A549 (cell line): ENCODE measurements around the gene CAPN13.

ENCODE experiments used
- CHD2 ChIP-seq: fragments of 150-350 bp; IDR thresholded peaks from 2 replicates; pipeline ENCODE4 v1.6.1; 2014; ENCODE audit warnings: low read length; ENCODE audit not compliant: partially characterized antibody
- EHMT2 ChIP-seq: fragments of 200-600 bp; sonication (generic); IDR thresholded peaks from 2 replicates; pipeline ENCODE4 v1.6.1; 2016; ENCODE audit warnings: antibody characterized with exemption, low read depth, mild to moderate bottlenecking, moderate library complexity
- KDM5A ChIP-seq: fragments of 200-600 bp; sonication (generic); IDR thresholded peaks from 2 replicates; pipeline ENCODE4 v1.6.1; 2016; ENCODE audit warnings: antibody characterized with exemption, mild to moderate bottlenecking
- MYC ChIP-seq: IDR thresholded peaks from 2 replicates; pipeline ENCODE4 v1.6.1; 2012; ENCODE audit warnings: mild to moderate bottlenecking, inconsistent platforms, low read length, improper control_type of control experiment, borderline replicate concordance
- POLR2A ChIP-seq: IDR thresholded peaks from 2 replicates; pipeline ENCODE4 v1.6.1; 2012; ENCODE audit warnings: mild to moderate bottlenecking, low read length
- POLR2AphosphoS2 ChIP-seq: conservative IDR thresholded peaks from 2 replicates; pipeline ENCODE4 v1.6.1; 2012; ENCODE audit warnings: low read length, improper control_type of control experiment, inconsistent platforms
- SMC3 ChIP-seq: fragments of >200 bp; sonication (Bioruptor Twin); formaldehyde crosslinking; IDR thresholded peaks from 3 replicates; pipeline ENCODE4 v1.6.1; 2018; ENCODE audit warnings: inconsistent platforms
- TP53 ChIP-seq: fragments of 250-450 bp; sonication (Bioruptor Pico); IDR thresholded peaks from 2 replicates; pipeline ENCODE4 v1.5.0; 2021; ENCODE audit warnings: mild to moderate bottlenecking, moderate library complexity
- TF ChIP-seq, protein P1 (sequence below): IDR thresholded peaks from 2 replicates; pipeline ENCODE4 v1.6.1; 2012; ENCODE audit warnings: low read depth, borderline replicate concordance
- TF ChIP-seq, protein P2 (sequence below): fragments of >200 bp; sonication (Bioruptor Twin); formaldehyde crosslinking; IDR thresholded peaks from 3 replicates; pipeline ENCODE4 v1.5.1; 2016

GRCh38 chr2:30756051-30756719 lies 51.1 kb downstream of the CAPN13 start:
- no peak for TF ChIP-seq CHD2
- TF ChIP-seq POLR2A, result no peak
- no peak for TF ChIP-seq KDM5A
- no peak for TF ChIP-seq POLR2AphosphoS2
- TF ChIP-seq, protein P1, sequence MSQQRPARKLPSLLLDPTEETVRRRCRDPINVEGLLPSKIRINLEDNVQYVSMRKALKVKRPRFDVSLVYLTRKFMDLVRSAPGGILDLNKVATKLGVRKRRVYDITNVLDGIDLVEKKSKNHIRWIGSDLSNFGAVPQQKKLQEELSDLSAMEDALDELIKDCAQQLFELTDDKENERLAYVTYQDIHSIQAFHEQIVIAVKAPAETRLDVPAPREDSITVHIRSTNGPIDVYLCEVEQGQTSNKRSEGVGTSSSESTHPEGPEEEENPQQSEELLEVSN, result no peak
- no peak for TF ChIP-seq MYC
- no peak for TF ChIP-seq TP53 (CRISPR knock-in tag)
- no peak for TF ChIP-seq SMC3
- TF ChIP-seq, protein P2, sequence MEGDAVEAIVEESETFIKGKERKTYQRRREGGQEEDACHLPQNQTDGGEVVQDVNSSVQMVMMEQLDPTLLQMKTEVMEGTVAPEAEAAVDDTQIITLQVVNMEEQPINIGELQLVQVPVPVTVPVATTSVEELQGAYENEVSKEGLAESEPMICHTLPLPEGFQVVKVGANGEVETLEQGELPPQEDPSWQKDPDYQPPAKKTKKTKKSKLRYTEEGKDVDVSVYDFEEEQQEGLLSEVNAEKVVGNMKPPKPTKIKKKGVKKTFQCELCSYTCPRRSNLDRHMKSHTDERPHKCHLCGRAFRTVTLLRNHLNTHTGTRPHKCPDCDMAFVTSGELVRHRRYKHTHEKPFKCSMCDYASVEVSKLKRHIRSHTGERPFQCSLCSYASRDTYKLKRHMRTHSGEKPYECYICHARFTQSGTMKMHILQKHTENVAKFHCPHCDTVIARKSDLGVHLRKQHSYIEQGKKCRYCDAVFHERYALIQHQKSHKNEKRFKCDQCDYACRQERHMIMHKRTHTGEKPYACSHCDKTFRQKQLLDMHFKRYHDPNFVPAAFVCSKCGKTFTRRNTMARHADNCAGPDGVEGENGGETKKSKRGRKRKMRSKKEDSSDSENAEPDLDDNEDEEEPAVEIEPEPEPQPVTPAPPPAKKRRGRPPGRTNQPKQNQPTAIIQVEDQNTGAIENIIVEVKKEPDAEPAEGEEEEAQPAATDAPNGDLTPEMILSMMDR, result no peak
- no peak for TF ChIP-seq EHMT2
